GM12878 (cell line): ENCODE results near the gene CGN.

ENCODE experiments used
- BACH1 ChIP-seq: fragments of 450-650 bp; IDR thresholded peaks from 2 replicates; pipeline ENCODE4 v1.6.1; 2017; ENCODE audit warnings: mild to moderate bottlenecking, borderline replicate concordance
- EP300 ChIP-seq, 2 experiments: fragments of 150-350 bp in 1 of 2; IDR thresholded peaks; 2 replicates each; pipeline ENCODE4 v1.6.1; 2011 to 2012; ENCODE audit warnings: low read depth in 2 of 2, low read length in 2 of 2, borderline replicate concordance in 1 of 2, improper control_type of control experiment in 1 of 2, inconsistent platforms in 1 of 2; ENCODE audit not compliant: control insufficient read depth in 1 of 2
- EZH2 ChIP-seq: IDR thresholded peaks from 2 replicates; pipeline ENCODE4 v1.6.1; 2012; ENCODE audit warnings: low read depth, mild to moderate bottlenecking, control low read depth, inconsistent platforms, low read length, borderline replicate concordance; ENCODE audit not compliant: control insufficient read depth
- MXI1 ChIP-seq: fragments of 150-350 bp; IDR thresholded peaks from 2 replicates; pipeline ENCODE4 v1.6.1; 2011; ENCODE audit warnings: low read depth, mild to moderate bottlenecking, inconsistent platforms, low read length, improper control_type of control experiment
- SUZ12 ChIP-seq: fragments of 200-600 bp; sonication (generic); IDR thresholded peaks from one replicate; pipeline ENCODE4 v1.6.1; 2018; ENCODE audit warnings: antibody characterized with exemption, mild to moderate bottlenecking; ENCODE audit not compliant: unreplicated experiment
- TAF1 ChIP-seq: IDR thresholded peaks from 2 replicates; pipeline ENCODE4 v1.6.1; 2011; ENCODE audit warnings: mild to moderate bottlenecking, low read depth, low read length, borderline replicate concordance
- TF ChIP-seq, protein P1 (sequence below), 3 experiments: IDR thresholded peaks in 2 of 3; conservative IDR thresholded peaks in 1 of 3; 2 replicates each; pipeline ENCODE4 v1.5.1; 2011; ENCODE audit warnings: low read depth in 3 of 3, low read length in 3 of 3, mild to moderate bottlenecking in 3 of 3, control low read depth in 2 of 3, moderate library complexity in 2 of 3, inconsistent platforms in 1 of 3, mixed read lengths in 1 of 3; ENCODE audit not compliant: control insufficient read depth in 2 of 3, insufficient read depth in 1 of 3; ENCODE audit errors: extremely low read depth in 1 of 3
- TF ChIP-seq, protein P2 (sequence below): fragments of 150-350 bp; IDR thresholded peaks from 2 replicates; pipeline ENCODE4 v1.6.1; 2016; ENCODE audit warnings: low read depth, low read length

DNA sequence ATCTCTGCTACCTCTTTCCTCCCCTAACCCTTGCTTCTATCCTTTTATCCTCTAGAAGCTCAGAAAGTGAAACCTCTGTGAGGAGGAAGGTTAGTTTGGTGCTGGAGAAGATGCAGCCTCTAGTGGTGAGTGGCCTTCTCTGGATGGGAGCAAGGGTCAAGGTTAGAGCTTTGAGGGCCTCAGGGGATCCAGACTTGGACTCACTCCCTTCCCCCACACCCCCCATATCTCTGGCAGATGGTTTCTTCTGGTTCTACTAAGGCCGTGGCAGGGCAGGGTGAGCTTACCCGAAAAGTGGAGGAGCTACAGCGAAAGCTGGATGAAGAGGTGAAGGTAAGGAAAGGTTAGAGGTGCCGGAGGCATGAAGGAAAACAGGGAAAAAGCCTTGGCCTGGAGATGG is 9.2 kb downstream of the CGN start:
- no peak for TF ChIP-seq EP300 (IDR thresholded peaks at IDR 0.05; ENCODE audit: borderline replicate concordance in 1 of 2, control insufficient read depth in 1 of 2, low read depth in 2 of 2, low read length in 2 of 2)
- no peak for TF ChIP-seq EZH2
- TF ChIP-seq, protein P1, sequence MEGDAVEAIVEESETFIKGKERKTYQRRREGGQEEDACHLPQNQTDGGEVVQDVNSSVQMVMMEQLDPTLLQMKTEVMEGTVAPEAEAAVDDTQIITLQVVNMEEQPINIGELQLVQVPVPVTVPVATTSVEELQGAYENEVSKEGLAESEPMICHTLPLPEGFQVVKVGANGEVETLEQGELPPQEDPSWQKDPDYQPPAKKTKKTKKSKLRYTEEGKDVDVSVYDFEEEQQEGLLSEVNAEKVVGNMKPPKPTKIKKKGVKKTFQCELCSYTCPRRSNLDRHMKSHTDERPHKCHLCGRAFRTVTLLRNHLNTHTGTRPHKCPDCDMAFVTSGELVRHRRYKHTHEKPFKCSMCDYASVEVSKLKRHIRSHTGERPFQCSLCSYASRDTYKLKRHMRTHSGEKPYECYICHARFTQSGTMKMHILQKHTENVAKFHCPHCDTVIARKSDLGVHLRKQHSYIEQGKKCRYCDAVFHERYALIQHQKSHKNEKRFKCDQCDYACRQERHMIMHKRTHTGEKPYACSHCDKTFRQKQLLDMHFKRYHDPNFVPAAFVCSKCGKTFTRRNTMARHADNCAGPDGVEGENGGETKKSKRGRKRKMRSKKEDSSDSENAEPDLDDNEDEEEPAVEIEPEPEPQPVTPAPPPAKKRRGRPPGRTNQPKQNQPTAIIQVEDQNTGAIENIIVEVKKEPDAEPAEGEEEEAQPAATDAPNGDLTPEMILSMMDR (IDR thresholded peaks at IDR 0.05 in 2 of 3, conservative IDR thresholded peaks at IDR 0.05 in 1 of 3; ENCODE audit: control insufficient read depth in 2 of 3, extremely low read depth in 1 of 3, insufficient read depth in 1 of 3, low read depth in 3 of 3, low read length in 3 of 3), result peak in 2 of 3 experiments; percentile 31 to 40; a peak in 4 of 6 replicates
- TF ChIP-seq SUZ12, result no peak
- no peak for TF ChIP-seq BACH1
- no peak for TF ChIP-seq TAF1
- TF ChIP-seq, protein P2, sequence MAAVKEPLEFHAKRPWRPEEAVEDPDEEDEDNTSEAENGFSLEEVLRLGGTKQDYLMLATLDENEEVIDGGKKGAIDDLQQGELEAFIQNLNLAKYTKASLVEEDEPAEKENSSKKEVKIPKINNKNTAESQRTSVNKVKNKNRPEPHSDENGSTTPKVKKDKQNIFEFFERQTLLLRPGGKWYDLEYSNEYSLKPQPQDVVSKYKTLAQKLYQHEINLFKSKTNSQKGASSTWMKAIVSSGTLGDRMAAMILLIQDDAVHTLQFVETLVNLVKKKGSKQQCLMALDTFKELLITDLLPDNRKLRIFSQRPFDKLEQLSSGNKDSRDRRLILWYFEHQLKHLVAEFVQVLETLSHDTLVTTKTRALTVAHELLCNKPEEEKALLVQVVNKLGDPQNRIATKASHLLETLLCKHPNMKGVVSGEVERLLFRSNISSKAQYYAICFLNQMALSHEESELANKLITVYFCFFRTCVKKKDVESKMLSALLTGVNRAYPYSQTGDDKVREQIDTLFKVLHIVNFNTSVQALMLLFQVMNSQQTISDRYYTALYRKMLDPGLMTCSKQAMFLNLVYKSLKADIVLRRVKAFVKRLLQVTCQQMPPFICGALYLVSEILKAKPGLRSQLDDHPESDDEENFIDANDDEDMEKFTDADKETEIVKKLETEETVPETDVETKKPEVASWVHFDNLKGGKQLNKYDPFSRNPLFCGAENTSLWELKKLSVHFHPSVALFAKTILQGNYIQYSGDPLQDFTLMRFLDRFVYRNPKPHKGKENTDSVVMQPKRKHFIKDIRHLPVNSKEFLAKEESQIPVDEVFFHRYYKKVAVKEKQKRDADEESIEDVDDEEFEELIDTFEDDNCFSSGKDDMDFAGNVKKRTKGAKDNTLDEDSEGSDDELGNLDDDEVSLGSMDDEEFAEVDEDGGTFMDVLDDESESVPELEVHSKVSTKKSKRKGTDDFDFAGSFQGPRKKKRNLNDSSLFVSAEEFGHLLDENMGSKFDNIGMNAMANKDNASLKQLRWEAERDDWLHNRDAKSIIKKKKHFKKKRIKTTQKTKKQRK, result no peak
- no peak for TF ChIP-seq MXI1
